H1 (cell line): ENCODE results near the gene IRGQ. TPM values are rescaled to one million over a fixed set of nuclear protein-coding genes. Genes with fewer than 3 reads are reported as not detected.
A peak's percentile ranks its signal among the peaks of the same experiment; 100 is the strongest.

Experiments
- BCL11A ChIP-seq, 2 experiments: IDR thresholded peaks; one replicate each; pipeline ENCODE4 v1.6.1; 2011; ENCODE audit warnings: low read depth in 2 of 2, low read length in 2 of 2, mild to moderate bottlenecking in 2 of 2
- CEBPB ChIP-seq: IDR thresholded peaks from 2 replicates; pipeline ENCODE4 v1.6.1; 2012; ENCODE audit warnings: low read depth, low read length
- CTCF ChIP-seq, 3 experiments: IDR thresholded peaks; 1 replicate in 2 of 3; 2 replicates in 1 of 3; pipeline versions ENCODE4 v1.5.1 to v1.6.1; 2011; ENCODE audit warnings: low read length in 3 of 3, mild to moderate bottlenecking in 3 of 3, inconsistent platforms in 2 of 3, low read depth in 1 of 3, moderate library complexity in 1 of 3; ENCODE audit not compliant: insufficient read depth in 1 of 3; ENCODE audit errors: control extremely low read depth in 1 of 3
- E2F6 ChIP-seq: IDR thresholded peaks from 2 replicates; pipeline ENCODE4 v1.6.1; 2012; ENCODE audit warnings: inconsistent platforms
- HDAC6 ChIP-seq: IDR thresholded peaks from one replicate; pipeline ENCODE4 v1.7.1; 2012; ENCODE audit warnings: low read depth, mild to moderate bottlenecking, inconsistent platforms, low read length, moderate library complexity
- KDM4A ChIP-seq: IDR thresholded peaks from one replicate; pipeline ENCODE4 v1.7.1; 2012; ENCODE audit warnings: low read depth, mild to moderate bottlenecking, moderate library complexity, low read length, inconsistent platforms; ENCODE audit not compliant: severe bottlenecking
- NANOG ChIP-seq: IDR thresholded peaks from 2 replicates; pipeline ENCODE4 v1.6.1; 2011; ENCODE audit warnings: low read length, low read depth, mild to moderate bottlenecking, inconsistent platforms; ENCODE audit not compliant: insufficient read depth, poor library complexity, severe bottlenecking
- NRF1 ChIP-seq: IDR thresholded peaks from 2 replicates; pipeline ENCODE4 v1.6.1; 2011; ENCODE audit warnings: mild to moderate bottlenecking, low read depth, low read length, improper control_type of control experiment
- POLR2A ChIP-seq, 2 experiments: IDR thresholded peaks; 1 replicate in 1 of 2; 2 replicates in 1 of 2; pipeline ENCODE4 v1.6.1; 2011; ENCODE audit warnings: low read depth in 2 of 2, low read length in 2 of 2, mild to moderate bottlenecking in 2 of 2; ENCODE audit errors: control extremely low read depth in 1 of 2
- RFX5 ChIP-seq: IDR thresholded peaks from 2 replicates; pipeline ENCODE4 v1.6.1; 2011; ENCODE audit warnings: low read depth, low read length, improper control_type of control experiment, borderline replicate concordance
- RXRA ChIP-seq: IDR thresholded peaks from 2 replicates; pipeline ENCODE4 v1.6.1; 2011; ENCODE audit warnings: low read depth, mild to moderate bottlenecking, low read length, moderate library complexity; ENCODE audit not compliant: insufficient read depth
- SAP30 ChIP-seq: fragments of 300-600 bp; sonication (generic); IDR thresholded peaks from 2 replicates; pipeline ENCODE4 v1.7.1; 2012; ENCODE audit warnings: low read length, moderate library complexity, mild to moderate bottlenecking, inconsistent platforms; ENCODE audit not compliant: insufficient read depth, insufficient replicate concordance
- SIN3A ChIP-seq, 2 experiments: IDR thresholded peaks in 1 of 2; conservative IDR thresholded peaks in 1 of 2; 2 replicates each; pipeline ENCODE4 v1.6.1; 2011 to 2012; ENCODE audit warnings: low read length in 2 of 2, improper control_type of control experiment in 1 of 2, low read depth in 1 of 2, mild to moderate bottlenecking in 1 of 2
- SP2 ChIP-seq: IDR thresholded peaks from 2 replicates; pipeline ENCODE4 v1.6.1; 2012; ENCODE audit warnings: mild to moderate bottlenecking, low read length, inconsistent platforms
- TAF1 ChIP-seq: IDR thresholded peaks from 2 replicates; pipeline ENCODE4 v1.6.1; 2011; ENCODE audit warnings: mild to moderate bottlenecking, low read depth, low read length
- TBP ChIP-seq: IDR thresholded peaks from 2 replicates; pipeline ENCODE4 v1.6.1; 2011; ENCODE audit warnings: low read depth, low read length, improper control_type of control experiment
- TCF12 ChIP-seq: IDR thresholded peaks from 2 replicates; pipeline ENCODE4 v1.6.1; 2011; ENCODE audit warnings: low read depth, mild to moderate bottlenecking, low read length
- YY1 ChIP-seq: IDR thresholded peaks from 2 replicates; pipeline ENCODE4 v1.6.1; 2011; ENCODE audit warnings: low read depth, mild to moderate bottlenecking, low read length
- ZNF274 ChIP-seq: IDR thresholded peaks from 2 replicates; pipeline ENCODE4 v1.7.0; 2012; ENCODE audit warnings: low read length, borderline replicate concordance; ENCODE audit errors: extremely low read depth
- polyA plus RNA-seq, 7 experiments: library from polyadenylated mRNA; depleted of rRNA in 3 of 7; stranded (reverse) in 5 of 7; unstranded in 2 of 7; fragments of >200 nt in 5 of 7; fragments of 200-250 nt in 2 of 7; gene quantifications; 1 replicate in 5 of 7; 2 replicates in 1 of 7; 4 replicates in 1 of 7; pipeline versions ENCODE4 v1.2.1 to v1.2.3, GENCODE V29; 2011 to 2013; ENCODE audit warnings: missing spikeins in 2 of 7, mixed read lengths in 2 of 7
- total RNA-seq: library from RNA; stranded (reverse); fragmentation: NEBNext Ultra II Directional; extraction: Animal tissue kit (Norgen Biotek cat#: 25700); gene quantifications from 2 replicates; pipeline ENCODE4 v1.2.1, GENCODE V29; 2021
- TF ChIP-seq, protein P1 (sequence below): IDR thresholded peaks from 2 replicates; pipeline ENCODE4 v1.6.1; 2011; ENCODE audit warnings: low read depth, mild to moderate bottlenecking, low read length; ENCODE audit not compliant: insufficient read depth

Gene IRGQ
- total and polyA plus RNA-seq, 2 of the 8 experiments (the other 6 are each of a cell fraction or from before 2014, with no cell fraction given) = 16.0 to 42.9 TPM

DNA sequence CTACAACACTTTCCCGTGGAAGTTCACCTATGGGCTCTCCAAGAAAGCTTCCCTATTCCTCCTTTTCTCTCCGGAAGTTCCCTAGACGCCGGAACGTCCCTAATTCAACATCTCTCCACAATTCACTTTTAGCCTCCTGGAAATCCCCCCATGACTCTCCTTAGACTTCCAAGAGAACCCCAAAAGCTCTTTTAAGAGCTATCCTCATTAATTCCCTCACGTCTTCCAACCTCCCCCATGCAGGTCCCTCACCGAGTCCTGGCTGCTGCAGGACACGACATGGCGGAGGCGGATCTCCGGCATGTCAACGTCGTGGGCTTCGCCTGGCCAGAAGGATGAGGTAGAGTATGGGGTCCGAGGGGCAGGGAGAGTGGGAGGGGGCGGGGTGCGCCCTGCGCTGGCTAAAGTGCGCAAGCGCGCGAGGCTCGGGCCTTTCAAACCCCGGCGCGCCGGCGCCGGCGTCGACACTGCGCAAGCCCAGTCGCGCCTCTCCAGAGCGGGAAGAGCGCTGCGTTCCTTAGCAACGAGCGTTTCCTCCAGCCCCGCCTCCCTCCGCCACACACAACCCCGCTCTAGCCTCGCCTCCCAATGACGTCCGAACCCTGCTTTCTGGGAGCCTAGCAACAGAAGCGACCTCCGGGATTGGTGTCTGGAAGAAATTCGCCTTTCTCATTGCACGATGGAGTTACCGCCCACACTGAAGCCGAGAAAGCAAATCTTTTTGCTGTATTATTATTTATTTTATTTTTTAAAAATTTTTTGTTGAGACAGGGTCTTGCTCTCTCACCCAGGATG, 20.6 kb downstream of the IRGQ start, which contains the start of the genes PINLYP and XRCC1 (continued):
- TF ChIP-seq TBP (peak; percentile 50; the same call in 1 of the 2 replicates), CTCF (IDR thresholded peaks at IDR 0.05; ENCODE audit: control extremely low read depth in 1 of 3, insufficient read depth in 1 of 3, low read depth in 1 of 3, low read length in 3 of 3) (no peak), NRF1 (peak; percentile 89), YY1 (peak; percentile 73; the same call in 1 of the 2 replicates), SAP30 (peak; percentile 63), HDAC6 (no peak), POLR2A (IDR thresholded peaks at IDR 0.05; ENCODE audit: control extremely low read depth in 1 of 2, low read depth in 2 of 2, low read length in 2 of 2) (peak; percentile 18 to 66), TCF12 (no peak), SP2 (no peak), RXRA (no peak), NANOG (no peak), CEBPB (no peak), KDM4A (peak; percentile 51), RFX5 (peak; percentile 92), BCL11A (IDR thresholded peaks at IDR 0.05; ENCODE audit: low read depth in 2 of 2, low read length in 2 of 2) (no peak), SIN3A (conservative IDR thresholded peaks at IDR 0.05 in 1 of 2, IDR thresholded peaks at IDR 0.05 in 1 of 2; ENCODE audit: low read depth in 1 of 2, low read length in 2 of 2) (peak; percentile 20 to 84; a peak in 3 of 4 replicates), E2F6 (no peak; the same call in 1 of the 2 replicates), TAF1 (peak; percentile 74), ZNF274 (no peak)
- TF ChIP-seq, protein P1, sequence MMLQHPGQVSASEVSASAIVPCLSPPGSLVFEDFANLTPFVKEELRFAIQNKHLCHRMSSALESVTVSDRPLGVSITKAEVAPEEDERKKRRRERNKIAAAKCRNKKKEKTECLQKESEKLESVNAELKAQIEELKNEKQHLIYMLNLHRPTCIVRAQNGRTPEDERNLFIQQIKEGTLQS = peak; percentile 33; the same call in 1 of the 2 replicates
